Fibroblast of upper back skin (primary cell): ENCODE measurements around the gene SH2D7.

Experiments
- DNase-seq: peaks from one replicate; pipeline ENCODE4 v3.0.0-alpha.2; 2013

SH2D7 gene

GRCh38 chr15:78061963-78062427 is 30.4 kb upstream of the SH2D7 start:
- DNase-seq, result no peak

- DNase-seq, result no peak
Observed at GRCh38 chr15:78063217-78063616, 29.1 kb upstream of the SH2D7 start.

GRCh38 chr15:78063970-78064385 is 28.4 kb upstream of the SH2D7 start:
- DNase-seq, result no peak

GRCh38 chr15:78064544-78064943 is 27.8 kb upstream of the SH2D7 start:
- DNase-seq, result peak; percentile 59

GRCh38 chr15:78065284-78065872 is 27.0 kb upstream of the SH2D7 start:
- peak; percentile 97 for DNase-seq

GRCh38 chr15:78065973-78066946 is 26.1 kb upstream of the SH2D7 start:
- no peak for DNase-seq

- peak; percentile 57 for DNase-seq
Observed at GRCh38 chr15:78067328-78068228, 24.8 kb upstream of the SH2D7 start.

GRCh38 chr15:78069052-78069414 is 23.3 kb upstream of the SH2D7 start:
- DNase-seq, result no peak

GRCh38 chr15:78069462-78070029 is 22.8 kb upstream of the SH2D7 start:
- no peak for DNase-seq

- DNase-seq, result no peak
Observed at GRCh38 chr15:78070049-78070700, 22.2 kb upstream of the SH2D7 start.

- DNase-seq, result no peak
Observed at GRCh38 chr15:78071383-78071782, 21.0 kb upstream of the SH2D7 start.

- peak; percentile 62 for DNase-seq
Observed at GRCh38 chr15:78072080-78072892, 20.1 kb upstream of the SH2D7 start.

- no peak for DNase-seq
Observed at GRCh38 chr15:78073046-78073787, 19.1 kb upstream of the SH2D7 start.

- peak; percentile 92 for DNase-seq
Observed at GRCh38 chr15:78075490-78076230, 16.7 kb upstream of the SH2D7 start.

- DNase-seq, result no peak
Observed at GRCh38 chr15:78076231-78077052, 15.9 kb upstream of the SH2D7 start.

GRCh38 chr15:78077053-78077870 is 15.1 kb upstream of the SH2D7 start, which contains the start of gene TBC1D2B:
TSS of gene TBC1D2B (minus strand) at chr15:78077711. CDS start at chr15:78077652, 59 bp downstream.
- no peak for DNase-seq

GRCh38 chr15:78077871-78078210 is 14.5 kb upstream of the SH2D7 start:
- no peak for DNase-seq
